ENCODE measurements around the gene C2orf66. TPM values are rescaled to one million over a fixed set of nuclear protein-coding genes. Genes with fewer than 3 reads are reported as not detected.

C2orf66 gene
- total RNA-seq, 1 experiment from 2014 or later, result 0.51 TPM

- Histone ChIP-seq H3K27me3 (ENCODE audit: low read length) (no peaks in the 10 kb centered on the region), H3K4me3 (ENCODE audit: low read length) (no peak overlapping the region), H3K4me1 (ENCODE audit: insufficient read depth, low read length) (peaks cover 10% of the 10 kb centered on the region; the same call in 1 of the 2 replicates), H3K9me2 (replicated peaks; ENCODE audit: low read length) (no peaks in the 10 kb centered on the region), H3K27ac (ENCODE audit: low read length) (no peak overlapping the region), H3K36me3 (ENCODE audit: low read depth, low read length) (no peaks in the 10 kb centered on the region), H3K4me2 (ENCODE audit: low read length) (no peak overlapping the region), H2AFZ (ENCODE audit: low read length) (no peak overlapping the region), H3K79me2 (ENCODE audit: low read length) (no peaks in the 10 kb centered on the region), H3K9ac (ENCODE audit: low read length) (no peak overlapping the region), H3K9me3 (ENCODE audit: low read length) (peaks cover 4% of the 10 kb centered on the region; the same call in 1 of the 2 replicates), H4K20me1 (ENCODE audit: low read length) (no peaks in the 10 kb centered on the region), H3F3A (ENCODE audit: low read length, unreplicated experiment) (no peaks in the 10 kb centered on the region)
- DNase-seq, result no peak
- TF ChIP-seq EZH2 (IDR thresholded peaks at IDR 0.05; ENCODE audit: low read length, unreplicated experiment), result no peak
- TF ChIP-seq EZH2phosphoT487 (IDR thresholded peaks at IDR 0.05; ENCODE audit: borderline replicate concordance, low read length), result no peak
- TF ChIP-seq CTCF (conservative IDR thresholded peaks at IDR 0.05; ENCODE audit: low read depth, low read length), result no peak
- ChIA-PET CTCF (no interaction called here), POLR2A (ENCODE audit: unreplicated experiment) (no interaction called here)
- BruUV-seq (replicated peaks), result no TSS peak
- ATAC-seq, result no peak
- intact Hi-C loops (cut with micrococcal nuclease), result no loop called here
Measured at GRCh38 chr2:196821195-196821594, 12.0 kb upstream of the C2orf66 start.

- Histone ChIP-seq H3F3A (ENCODE audit: low read length, unreplicated experiment) (no peaks in the 10 kb centered on the region), H3K9me3 (ENCODE audit: low read length) (no peaks in the 10 kb centered on the region), H3K9ac (ENCODE audit: low read length) (no peak overlapping the region), H4K20me1 (ENCODE audit: low read length) (no peaks in the 10 kb centered on the region), H3K36me3 (ENCODE audit: low read depth, low read length) (no peaks in the 10 kb centered on the region), H3K9me2 (replicated peaks; ENCODE audit: low read length) (no peaks in the 10 kb centered on the region), H3K27me3 (ENCODE audit: low read length) (no peaks in the 10 kb centered on the region), H3K27ac (ENCODE audit: low read length) (no peak overlapping the region), H3K4me2 (ENCODE audit: low read length) (no peak overlapping the region), H2AFZ (ENCODE audit: low read length) (no peak overlapping the region), H3K4me3 (ENCODE audit: low read length) (no peak overlapping the region), H3K4me1 (ENCODE audit: insufficient read depth, low read length) (no peaks in the 10 kb centered on the region), H3K79me2 (ENCODE audit: low read length) (no peaks in the 10 kb centered on the region)
- intact Hi-C loops (cut with micrococcal nuclease), result no loop called here
- ATAC-seq, result no peak
- BruUV-seq (replicated peaks), result no TSS peak
- DNase-seq, result no peak
- ChIA-PET POLR2A (ENCODE audit: unreplicated experiment) (no interaction called here), CTCF (no interaction called here)
- no peak for TF ChIP-seq EZH2 (IDR thresholded peaks at IDR 0.05; ENCODE audit: low read length, unreplicated experiment)
- no peak for TF ChIP-seq CTCF (conservative IDR thresholded peaks at IDR 0.05; ENCODE audit: low read depth, low read length)
- no peak for TF ChIP-seq EZH2phosphoT487 (IDR thresholded peaks at IDR 0.05; ENCODE audit: borderline replicate concordance, low read length)
Measured at GRCh38 chr2:196808083-196808665, 981 bp downstream of the C2orf66 start.

- no peak overlapping the region for H3K4me2 ChIP-seq (ENCODE audit: low read length)
- no peaks in the 10 kb centered on the region for H3K36me3 ChIP-seq (ENCODE audit: low read depth, low read length)
- no peaks in the 10 kb centered on the region for H3F3A ChIP-seq (ENCODE audit: low read length, unreplicated experiment)
- CTCF ChIA-PET, result interaction anchor here (0.6 kb wide), 1 partner anchor 45 kb away, joined by 3 read pairs; no protein-coding TSS in a partner anchor
- no TSS peak for BruUV-seq (replicated peaks)
- H3K27ac ChIP-seq (ENCODE audit: low read length), result no peak overlapping the region
- POLR2A ChIA-PET (ENCODE audit: unreplicated experiment), result no interaction called here
- no peaks in the 10 kb centered on the region for H3K9me3 ChIP-seq (ENCODE audit: low read length)
- H3K9me2 ChIP-seq (replicated peaks; ENCODE audit: low read length), result no peaks in the 10 kb centered on the region
- TF ChIP-seq EZH2 (IDR thresholded peaks at IDR 0.05; ENCODE audit: low read length, unreplicated experiment), result no peak
- TF ChIP-seq EZH2phosphoT487 (IDR thresholded peaks at IDR 0.05; ENCODE audit: borderline replicate concordance, low read length), result no peak
- TF ChIP-seq CTCF (conservative IDR thresholded peaks at IDR 0.05; ENCODE audit: low read depth, low read length), result no peak
- H3K9ac ChIP-seq (ENCODE audit: low read length), result no peak overlapping the region
- no peaks in the 10 kb centered on the region for H3K27me3 ChIP-seq (ENCODE audit: low read length)
- H3K4me1 ChIP-seq (ENCODE audit: insufficient read depth, low read length), result peaks cover 17% of the 10 kb centered on the region
- H4K20me1 ChIP-seq (ENCODE audit: low read length), result no peaks in the 10 kb centered on the region
- intact Hi-C loops (cut with micrococcal nuclease), result no loop called here
- no peak for ATAC-seq
- no peak for DNase-seq
- H3K4me3 ChIP-seq (ENCODE audit: low read length), result no peak overlapping the region
- no peak overlapping the region for H2AFZ ChIP-seq (ENCODE audit: low read length)
- H3K79me2 ChIP-seq (ENCODE audit: low read length), result peaks cover 1% of the 10 kb centered on the region
Measured at GRCh38 chr2:196804381-196804780, 4.8 kb downstream of the C2orf66 start.

Data from PC-3 (cell line).